Measurements from ENCODE around the gene DDIT4.

DNA sequence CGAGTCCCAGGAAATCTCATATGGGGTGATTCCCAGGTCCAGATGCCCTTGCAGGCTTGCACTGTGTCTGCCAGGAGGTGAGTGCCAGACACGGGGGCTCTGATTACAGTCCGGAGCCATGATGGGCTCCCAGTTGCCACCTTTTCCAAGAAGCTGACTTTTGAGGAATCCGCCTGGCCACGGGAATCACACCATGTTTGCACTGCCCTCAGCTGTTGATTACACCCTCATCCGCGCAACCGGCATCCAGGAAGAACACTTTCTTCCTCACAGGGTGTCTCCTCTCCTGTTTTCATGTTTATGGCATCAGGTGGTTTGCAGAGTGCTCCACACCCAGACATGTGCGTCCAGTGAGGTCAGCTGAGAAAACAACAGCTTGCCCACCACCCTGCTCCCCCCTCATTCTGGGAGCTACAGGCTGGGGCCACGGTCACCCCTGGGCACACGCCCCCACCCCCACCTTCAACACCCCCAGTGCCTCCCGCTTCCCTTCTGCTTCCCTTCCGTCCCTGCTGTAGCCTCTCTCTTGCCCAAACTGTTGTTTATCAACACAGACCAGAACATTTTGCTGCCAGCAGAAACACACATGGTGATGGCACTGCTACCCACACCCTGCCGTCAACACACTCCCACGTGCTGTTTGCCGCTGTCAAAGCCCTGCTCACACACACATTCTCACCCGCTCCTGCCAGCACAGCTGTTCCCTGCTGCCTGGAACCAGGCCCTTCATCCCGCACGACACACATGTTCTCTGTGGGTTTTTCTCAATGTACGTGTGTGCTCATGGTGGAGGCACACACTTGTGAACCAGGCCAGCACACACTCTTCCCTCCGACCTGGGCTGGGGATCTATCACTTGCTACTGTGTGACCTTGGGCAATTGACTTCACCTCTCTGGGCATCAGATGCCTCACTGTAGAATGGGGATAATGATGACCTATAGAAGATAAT, 35.8 kb downstream of the DDIT4 start:
- TF ChIP-seq, protein P1, sequence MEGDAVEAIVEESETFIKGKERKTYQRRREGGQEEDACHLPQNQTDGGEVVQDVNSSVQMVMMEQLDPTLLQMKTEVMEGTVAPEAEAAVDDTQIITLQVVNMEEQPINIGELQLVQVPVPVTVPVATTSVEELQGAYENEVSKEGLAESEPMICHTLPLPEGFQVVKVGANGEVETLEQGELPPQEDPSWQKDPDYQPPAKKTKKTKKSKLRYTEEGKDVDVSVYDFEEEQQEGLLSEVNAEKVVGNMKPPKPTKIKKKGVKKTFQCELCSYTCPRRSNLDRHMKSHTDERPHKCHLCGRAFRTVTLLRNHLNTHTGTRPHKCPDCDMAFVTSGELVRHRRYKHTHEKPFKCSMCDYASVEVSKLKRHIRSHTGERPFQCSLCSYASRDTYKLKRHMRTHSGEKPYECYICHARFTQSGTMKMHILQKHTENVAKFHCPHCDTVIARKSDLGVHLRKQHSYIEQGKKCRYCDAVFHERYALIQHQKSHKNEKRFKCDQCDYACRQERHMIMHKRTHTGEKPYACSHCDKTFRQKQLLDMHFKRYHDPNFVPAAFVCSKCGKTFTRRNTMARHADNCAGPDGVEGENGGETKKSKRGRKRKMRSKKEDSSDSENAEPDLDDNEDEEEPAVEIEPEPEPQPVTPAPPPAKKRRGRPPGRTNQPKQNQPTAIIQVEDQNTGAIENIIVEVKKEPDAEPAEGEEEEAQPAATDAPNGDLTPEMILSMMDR (IDR thresholded peaks at IDR 0.05), result no peak
- TF ChIP-seq POLR2A (IDR thresholded peaks at IDR 0.05), result no peak

Data from testis (tissue), 2 donors.